A549 (cell line): ENCODE data around the gene WHRN. TPM values are rescaled to one million over a fixed set of nuclear protein-coding genes. Genes with fewer than 3 reads are reported as not detected.

Experiments used
- ATAC-seq, 2 experiments: fragments of 200-7000 bp in 1 of 2; fragments of >200 bp in 1 of 2; cut with Nextera tagmentation in 1 of 2; cut with Tn5 transposase in 1 of 2; 3 replicates each; pipeline versions ENCODE4 v1.8.0 to v1.9.1; 2018 to 2020; ENCODE audit warnings: mild to moderate bottlenecking in 1 of 2, moderate library complexity in 1 of 2
- CTCF ChIA-PET: fragments of 300-600 bp; sonication (Branson Sonifier 250); formaldehyde crosslinking; extraction: SDS; loops from one replicate; lab custom pipeline; 2021; ENCODE audit warnings: antibody characterized with exemption, inconsistent platforms; lab: Yijun Ruan, JAX
- POLR2A ChIA-PET: fragments of 350-600 bp; formaldehyde crosslinking; extraction: SDS; loops from one replicate; lab custom pipeline; 2021; ENCODE audit warnings: antibody characterized with exemption, inconsistent platforms; lab: Yijun Ruan, JAX
- DNase-seq, 2 experiments: peaks; one replicate each; pipeline versions ENCODE4 v3.0.0 to v3.0.0-alpha.2; 2011 to 2016; ENCODE audit warnings: low read depth in 1 of 2, low spot score in 1 of 2
- FAIRE-seq: peaks from 2 replicates; lab custom pipeline; 2011; peaks lifted over from hg19 to GRCh38; lab: Jason Lieb, UNC
- H3K27ac ChIP-seq, 2 experiments: fragments of >200 bp; sonication (Bioruptor Twin); formaldehyde crosslinking; 3 replicates each; pipeline ENCODE4 v1.5.1; 2016 to 2017
- H3K4me1 ChIP-seq: fragments of >200 bp; sonication (Bioruptor Twin); formaldehyde crosslinking; 3 replicates; pipeline ENCODE4 v1.6.1; 2016
- H3K4me2 ChIP-seq: fragments of >200 bp; sonication (Bioruptor Twin); formaldehyde crosslinking; 3 replicates; pipeline ENCODE4 v1.6.1; 2016
- H3K4me3 ChIP-seq: fragments of >200 bp; sonication (Bioruptor Twin); formaldehyde crosslinking; 3 replicates; pipeline ENCODE4 v1.5.1; 2016
- H3K9me3 ChIP-seq: fragments of >200 bp; sonication (Bioruptor Twin); formaldehyde crosslinking; 3 replicates; pipeline ENCODE4 v1.6.1; 2016
- CBX2 ChIP-seq: fragments of 200-600 bp; sonication (generic); IDR thresholded peaks from 2 replicates; pipeline ENCODE4 v1.6.1; 2016; ENCODE audit warnings: low read depth, mild to moderate bottlenecking, borderline replicate concordance
- CBX8 ChIP-seq: fragments of 200-600 bp; sonication (generic); IDR thresholded peaks from 2 replicates; pipeline ENCODE4 v1.6.1; 2016
- FOSB ChIP-seq: fragments of 250-450 bp; sonication (Bioruptor Pico); IDR thresholded peaks from 2 replicates; pipeline ENCODE4 v1.5.0; 2020; ENCODE audit warnings: mild to moderate bottlenecking, moderate library complexity
- FOXS1 ChIP-seq: fragments of 250-450 bp; sonication (Bioruptor Pico); IDR thresholded peaks from 2 replicates; pipeline ENCODE4 v1.5.0; 2020; ENCODE audit warnings: mild to moderate bottlenecking, moderate library complexity
- HEYL ChIP-seq: fragments of 250-450 bp; sonication (Bioruptor Pico); IDR thresholded peaks from 2 replicates; pipeline ENCODE4 v1.8.0; 2021; ENCODE audit warnings: mild to moderate bottlenecking, moderate library complexity
- HOXB13 ChIP-seq: fragments of 250-450 bp; sonication (Bioruptor Pico); IDR thresholded peaks from 2 replicates; pipeline ENCODE4 v1.5.0; 2020; ENCODE audit warnings: low read depth, mild to moderate bottlenecking, moderate library complexity
- HOXB5 ChIP-seq: fragments of 250-450 bp; sonication (Bioruptor Pico); IDR thresholded peaks from 2 replicates; pipeline ENCODE4 v1.5.0; 2020; ENCODE audit warnings: mild to moderate bottlenecking, moderate library complexity
- MAFK ChIP-seq: fragments of 450-650 bp; IDR thresholded peaks from 2 replicates; pipeline ENCODE4 v1.6.1; 2014; ENCODE audit not compliant: partially characterized antibody
- NFE2L2 ChIP-seq: fragments of 150-350 bp; conservative IDR thresholded peaks from 2 replicates; pipeline ENCODE4 v1.6.1; 2014; ENCODE audit warnings: low read length
- POLR2A ChIP-seq: IDR thresholded peaks from 2 replicates; pipeline ENCODE4 v1.6.1; 2012; ENCODE audit warnings: mild to moderate bottlenecking, low read length
- POLR2AphosphoS2 ChIP-seq: conservative IDR thresholded peaks from 2 replicates; pipeline ENCODE4 v1.6.1; 2012; ENCODE audit warnings: low read length, improper control_type of control experiment, inconsistent platforms
- RAD21 ChIP-seq, 2 experiments: fragments of >200 bp in 1 of 2; sonication (Bioruptor Twin) in 1 of 2; formaldehyde crosslinking in 1 of 2; IDR thresholded peaks in 1 of 2; conservative IDR thresholded peaks in 1 of 2; 2 replicates in 1 of 2; 3 replicates in 1 of 2; pipeline ENCODE4 v1.6.1; 2012 to 2018; ENCODE audit warnings: inconsistent platforms in 1 of 2
- RARB ChIP-seq: fragments of 250-450 bp; sonication (Bioruptor Pico); IDR thresholded peaks from 2 replicates; pipeline ENCODE4 v1.8.0; 2021; ENCODE audit warnings: mild to moderate bottlenecking, moderate library complexity
- RFX5 ChIP-seq: fragments of 450-650 bp; IDR thresholded peaks from 2 replicates; pipeline ENCODE4 v1.7.1; 2014; ENCODE audit warnings: antibody characterized with exemption, mild to moderate bottlenecking, moderate library complexity
- SMC3 ChIP-seq: fragments of >200 bp; sonication (Bioruptor Twin); formaldehyde crosslinking; IDR thresholded peaks from 3 replicates; pipeline ENCODE4 v1.6.1; 2018; ENCODE audit warnings: inconsistent platforms
- TFCP2L1 ChIP-seq: fragments of 250-450 bp; sonication (Bioruptor Pico); IDR thresholded peaks from 2 replicates; pipeline ENCODE4 v1.5.0; 2021; ENCODE audit warnings: mild to moderate bottlenecking
- ZC3H11A ChIP-seq: fragments of 450-650 bp; IDR thresholded peaks from 2 replicates; pipeline ENCODE4 v1.6.1; 2014; ENCODE audit warnings: antibody characterized with exemption, mild to moderate bottlenecking
- WGBS: methylation state at CpG from one replicate; pipeline ENCODE4 v1.1.6; 2017; ENCODE audit errors: missing lambda C conversion rate; 5-methylcytosine and 5-hydroxymethylcytosine counted together
- polyA plus RNA-seq, 4 experiments: library from polyadenylated mRNA; depleted of rRNA in 3 of 4; stranded (reverse); fragments of >200 nt; fragmentation: RNase III in 1 of 4; extraction: RNeasy Plus Mini Kit Qiagen cat#74134 plus additional on column Dnase treatment in 1 of 4; gene quantifications; 2 replicates in 3 of 4; 3 replicates in 1 of 4; pipeline ENCODE4 v1.2.3, GENCODE V29; 2011 to 2017
- TF ChIP-seq, protein P1 (sequence below): fragments of 450-650 bp; IDR thresholded peaks from 2 replicates; pipeline ENCODE4 v1.6.1; 2014; ENCODE audit warnings: antibody characterized with exemption
- TF ChIP-seq, protein P2 (sequence below): fragments of >200 bp; sonication (Bioruptor Twin); formaldehyde crosslinking; IDR thresholded peaks from 3 replicates; pipeline ENCODE4 v1.5.1; 2016

Gene WHRN
- polyA plus RNA-seq, 2 of the 4 experiments (the other 2 are of a cell fraction) = 1.2 to 3.2 TPM

DNA sequence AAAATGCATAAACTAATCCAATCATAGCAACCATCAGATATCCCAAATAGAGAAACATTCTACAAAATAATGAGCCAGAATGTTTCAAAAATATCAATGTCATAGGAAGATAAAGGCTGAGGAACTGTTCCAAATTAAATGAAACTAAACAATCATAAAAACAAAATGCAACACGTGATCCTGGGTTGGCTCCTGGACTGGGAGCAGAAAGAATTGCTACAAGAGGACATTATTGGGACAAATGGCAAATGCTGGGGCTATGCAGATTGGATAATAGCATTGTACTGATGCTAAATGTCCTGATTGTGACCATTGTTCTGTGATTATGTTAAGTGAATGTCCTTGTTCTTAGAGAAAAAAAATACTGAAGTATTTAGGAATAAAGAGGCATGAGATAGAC lies 63.3 kb downstream of the WHRN start:
- peaks cover 10% of the 10 kb centered on the region; the same call in 1 of the 3 replicates for H3K4me1 ChIP-seq
- ATAC-seq (no peak), DNase-seq (no peak), FAIRE-seq (no peak)
- no peak overlapping the region for H3K4me2 ChIP-seq
- no peaks in the 10 kb centered on the region for H3K9me3 ChIP-seq
- WGBS = 8% methylated on average over 1 of the region's 1 CpG
- TF ChIP-seq, protein P1, sequence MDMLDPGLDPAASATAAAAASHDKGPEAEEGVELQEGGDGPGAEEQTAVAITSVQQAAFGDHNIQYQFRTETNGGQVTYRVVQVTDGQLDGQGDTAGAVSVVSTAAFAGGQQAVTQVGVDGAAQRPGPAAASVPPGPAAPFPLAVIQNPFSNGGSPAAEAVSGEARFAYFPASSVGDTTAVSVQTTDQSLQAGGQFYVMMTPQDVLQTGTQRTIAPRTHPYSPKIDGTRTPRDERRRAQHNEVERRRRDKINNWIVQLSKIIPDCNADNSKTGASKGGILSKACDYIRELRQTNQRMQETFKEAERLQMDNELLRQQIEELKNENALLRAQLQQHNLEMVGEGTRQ = no peak
- no peak overlapping the region for H3K4me3 ChIP-seq
- H3K27ac ChIP-seq = no peak overlapping the region
- CTCF ChIA-PET = no interaction called here
- POLR2A ChIA-PET = no interaction called here

DNA sequence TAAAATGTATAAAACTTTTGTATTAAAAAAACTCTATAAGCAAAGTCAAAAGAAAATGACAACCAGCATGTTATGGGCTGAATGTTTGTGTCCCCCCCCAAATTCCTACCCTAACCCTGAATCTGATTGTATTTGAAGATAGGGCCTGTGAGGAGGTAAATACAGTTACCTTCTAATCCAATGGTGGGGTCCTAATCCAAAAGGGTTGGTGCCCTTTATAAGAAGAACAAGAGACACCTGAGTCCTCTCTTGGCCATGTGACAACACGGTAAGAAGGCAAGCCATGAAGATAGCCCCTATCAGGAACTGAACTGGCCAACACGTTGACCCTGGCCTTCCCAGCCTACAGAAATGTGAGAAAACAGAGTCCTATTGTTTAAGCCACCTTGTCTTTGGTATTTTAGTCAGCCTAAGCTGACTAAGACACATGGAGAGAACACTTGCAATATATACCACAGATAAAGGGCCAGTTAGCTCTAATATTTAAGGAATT lies 67.8 kb downstream of the WHRN start:
- CTCF ChIA-PET = interaction anchor here (0.6 to 12.3 kb wide), 11 partner anchors 9 to 1087 kb away, joined by 3 to 202 read pairs (median 4); partner anchors contain the start of gene TEX53
- Histone ChIP-seq H3K4me2 (no peak overlapping the region), H3K4me3 (no peak overlapping the region), H3K9me3 (no peaks in the 10 kb centered on the region), H3K4me1 (no peaks in the 10 kb centered on the region), H3K27ac (no peak overlapping the region)
- ATAC-seq (no peak), FAIRE-seq (no peak), DNase-seq (no peak)
- TF ChIP-seq CBX2 (no peak), ZC3H11A (no peak), HEYL (CRISPR knock-in tag) (no peak), NFE2L2 (no peak), MAFK (no peak), FOXS1 (CRISPR knock-in tag) (no peak), HOXB13 (CRISPR knock-in tag) (no peak), CBX8 (no peak), RFX5 (no peak), RAD21 (conservative IDR thresholded peaks at IDR 0.05 in 1 of 2, IDR thresholded peaks at IDR 0.05 in 1 of 2) (no peak), TFCP2L1 (CRISPR knock-in tag) (no peak)
- 38% methylated on average over 2 of the region's 2 CpGs for WGBS
- POLR2A ChIA-PET = no interaction called here

DNA sequence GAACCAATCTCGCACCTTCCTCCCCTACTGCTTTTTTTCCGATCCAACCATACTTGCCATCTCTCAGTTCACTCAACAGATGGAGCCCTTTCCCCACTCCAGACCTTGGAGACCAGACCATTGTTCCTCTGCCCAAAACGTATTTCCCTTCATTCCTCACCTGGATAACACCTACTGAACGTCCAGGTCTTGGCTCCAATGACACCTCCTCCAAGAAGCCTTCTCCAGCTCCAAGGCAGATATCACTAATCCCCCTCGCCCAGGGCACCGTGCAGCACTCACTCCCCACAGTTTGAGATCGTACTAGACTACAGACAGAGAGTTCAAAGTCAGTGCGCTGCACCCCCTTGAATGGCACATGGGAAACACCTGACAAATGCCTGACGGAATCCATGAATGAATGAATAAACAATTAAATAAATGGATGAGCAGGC lies 70.4 kb downstream of the WHRN start:
- no peak overlapping the region for H3K4me3 ChIP-seq
- 41% methylated on average over 9 of the region's 9 CpGs for WGBS
- no peak for TF ChIP-seq POLR2A
- no peak for TF ChIP-seq RARB (CRISPR knock-in tag)
- no peak for TF ChIP-seq NFE2L2
- TF ChIP-seq POLR2AphosphoS2 = no peak
- TF ChIP-seq HOXB5 = no peak
- TF ChIP-seq SMC3 = peak; percentile 64
- TF ChIP-seq RAD21 (conservative IDR thresholded peaks at IDR 0.05 in 1 of 2, IDR thresholded peaks at IDR 0.05 in 1 of 2) = peak; percentile 78 to 87
- no peak for TF ChIP-seq FOSB (CRISPR knock-in tag)
- TF ChIP-seq, protein P2, sequence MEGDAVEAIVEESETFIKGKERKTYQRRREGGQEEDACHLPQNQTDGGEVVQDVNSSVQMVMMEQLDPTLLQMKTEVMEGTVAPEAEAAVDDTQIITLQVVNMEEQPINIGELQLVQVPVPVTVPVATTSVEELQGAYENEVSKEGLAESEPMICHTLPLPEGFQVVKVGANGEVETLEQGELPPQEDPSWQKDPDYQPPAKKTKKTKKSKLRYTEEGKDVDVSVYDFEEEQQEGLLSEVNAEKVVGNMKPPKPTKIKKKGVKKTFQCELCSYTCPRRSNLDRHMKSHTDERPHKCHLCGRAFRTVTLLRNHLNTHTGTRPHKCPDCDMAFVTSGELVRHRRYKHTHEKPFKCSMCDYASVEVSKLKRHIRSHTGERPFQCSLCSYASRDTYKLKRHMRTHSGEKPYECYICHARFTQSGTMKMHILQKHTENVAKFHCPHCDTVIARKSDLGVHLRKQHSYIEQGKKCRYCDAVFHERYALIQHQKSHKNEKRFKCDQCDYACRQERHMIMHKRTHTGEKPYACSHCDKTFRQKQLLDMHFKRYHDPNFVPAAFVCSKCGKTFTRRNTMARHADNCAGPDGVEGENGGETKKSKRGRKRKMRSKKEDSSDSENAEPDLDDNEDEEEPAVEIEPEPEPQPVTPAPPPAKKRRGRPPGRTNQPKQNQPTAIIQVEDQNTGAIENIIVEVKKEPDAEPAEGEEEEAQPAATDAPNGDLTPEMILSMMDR = peak; percentile 66
- ChIA-PET POLR2A (interaction anchor here (0.9 kb wide), 1 partner anchor 218 kb away, joined by 3 read pairs; no protein-coding TSS in a partner anchor), CTCF (interaction anchor here (0.6 to 12.3 kb wide), 69 partner anchors 8 to 599 kb away, joined by 3 to 202 read pairs (median 5); partner anchors contain the start of genes TEX53 and WHRN)
- no peaks in the 10 kb centered on the region for H3K4me1 ChIP-seq
- ATAC-seq (peak; percentile 77 to 91; a peak in 5 of 6 replicates), FAIRE-seq (no peak), DNase-seq (peak; percentile 47 to 63)
- H3K9me3 ChIP-seq = no peaks in the 10 kb centered on the region
- H3K27ac ChIP-seq = no peak overlapping the region
- H3K4me2 ChIP-seq = no peak overlapping the region
